Amniotic stem cell (primary cell): Measurements from ENCODE around the gene ST6GALNAC6.
A peak's percentile ranks its signal among the peaks of the same experiment; 100 is the strongest.
"Not testable (repeated sequence)": the region's sequence is repeated elsewhere in the genome, so short reads cannot be mapped to it uniquely, and the experiment has no call there.

Experiments
- DNase-seq: peaks from one replicate; lab custom pipeline; 2025; lab: John Stamatoyannopoulos, UW

Gene ST6GALNAC6

DNA sequence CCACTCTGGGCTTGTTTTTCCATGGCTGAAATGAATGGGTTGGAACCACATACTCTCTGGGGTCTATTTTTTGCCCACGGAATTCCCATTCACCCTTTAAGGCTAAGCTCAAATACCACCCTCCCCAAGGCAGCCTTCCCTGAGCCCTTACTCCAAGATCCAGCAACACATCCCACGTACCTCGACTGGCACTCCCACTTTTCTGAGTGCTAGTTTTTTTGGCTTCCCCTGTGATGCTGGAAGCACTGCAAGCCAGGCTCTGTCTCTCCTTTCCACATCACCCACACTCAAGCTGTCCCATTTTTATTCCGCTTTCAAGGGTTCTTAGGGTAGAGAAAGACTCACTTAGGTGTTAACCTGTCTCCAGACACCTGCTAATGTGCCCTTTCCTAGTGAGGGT, 6.0 kb downstream of the ST6GALNAC6 start:
- DNase-seq = no peak

DNA sequence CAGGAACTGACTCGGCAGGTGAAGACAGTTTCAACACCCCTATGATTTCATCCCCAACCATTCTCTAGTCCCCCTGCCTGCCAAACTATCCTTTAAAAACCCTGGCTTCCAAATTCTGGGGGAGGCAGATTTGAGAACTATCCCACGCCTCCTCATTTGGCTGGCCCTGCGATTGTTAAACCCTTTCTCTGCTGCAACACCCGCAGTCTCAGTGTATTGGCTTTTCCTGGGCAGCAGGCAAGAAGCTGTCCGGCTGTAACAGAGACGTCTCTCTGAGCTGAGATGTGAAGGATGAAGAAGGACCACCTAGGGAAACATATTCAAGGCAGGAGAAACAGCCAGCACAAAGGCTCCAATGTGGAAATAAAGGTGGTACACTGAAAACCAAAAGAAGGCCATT, 6.6 kb downstream of the ST6GALNAC6 start:
- no peak for DNase-seq

DNA sequence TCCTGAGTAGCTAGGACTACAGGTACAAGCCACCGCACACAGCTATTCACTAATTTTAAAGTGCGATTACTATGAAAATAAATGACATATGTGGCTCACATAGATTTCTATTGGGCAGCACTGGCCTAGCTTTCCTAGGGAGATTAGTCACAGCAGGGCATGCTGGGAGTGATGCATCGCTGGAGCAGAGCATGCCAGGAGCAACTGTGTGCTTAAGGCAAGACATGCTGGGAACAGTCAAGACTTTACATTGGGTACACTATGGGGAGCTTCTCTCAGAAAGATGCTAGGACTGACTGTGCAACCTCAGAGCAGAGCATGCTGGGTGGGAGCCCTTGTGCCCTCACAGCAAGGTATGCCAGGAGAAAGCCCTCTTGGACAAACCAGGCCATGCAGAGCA, 9.3 kb downstream of the ST6GALNAC6 start:
- DNase-seq = no peak

DNA sequence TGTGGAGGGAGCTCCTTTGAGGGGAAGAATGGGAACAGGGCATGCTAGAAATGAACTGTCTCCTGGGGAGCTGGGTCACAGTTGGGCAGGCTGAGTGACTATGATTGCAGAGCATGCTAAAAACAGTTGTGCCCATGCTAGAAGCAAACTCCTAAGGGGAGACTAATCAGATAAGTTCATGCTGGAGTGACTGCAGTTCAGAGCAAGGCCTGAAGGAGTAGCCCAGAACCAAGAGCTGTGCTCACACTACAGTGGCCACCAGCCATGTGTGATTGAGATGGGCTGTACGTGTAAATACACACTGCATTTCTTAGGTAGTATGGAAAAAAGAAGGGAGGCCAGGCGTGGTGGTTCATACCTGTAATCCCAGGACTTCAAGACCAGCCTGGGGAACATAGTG, 11.6 kb downstream of the ST6GALNAC6 start:
- no peak for DNase-seq

DNA sequence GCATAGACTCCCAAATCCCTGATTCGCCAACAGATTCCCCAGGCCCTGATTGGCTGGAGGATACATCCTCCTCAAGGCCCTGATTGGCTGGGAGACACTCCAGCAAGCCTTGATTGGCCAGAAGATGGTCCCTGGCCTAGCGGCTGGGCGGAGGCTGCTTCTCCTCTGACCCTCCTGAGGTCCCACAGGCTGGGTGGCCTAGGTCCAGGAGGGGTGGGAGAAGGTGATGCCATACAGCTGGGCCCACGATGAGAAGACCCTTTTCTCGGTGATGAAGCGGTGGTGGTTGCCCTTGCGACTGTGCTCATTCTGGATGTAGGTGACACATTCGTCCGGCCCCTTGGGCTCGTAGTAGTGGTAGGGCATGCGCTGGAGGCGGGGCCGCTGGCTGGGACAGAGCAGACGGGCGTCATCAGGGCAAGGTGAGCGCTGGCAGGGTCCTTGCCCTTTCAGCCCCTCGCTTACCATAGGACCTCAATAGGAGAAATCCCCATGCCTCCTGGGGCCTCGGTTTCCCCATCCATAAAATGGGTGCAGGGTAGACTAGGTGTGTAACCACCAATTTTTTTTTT, 12.9 kb downstream of the ST6GALNAC6 start:
- DNase-seq = no peak

DNA sequence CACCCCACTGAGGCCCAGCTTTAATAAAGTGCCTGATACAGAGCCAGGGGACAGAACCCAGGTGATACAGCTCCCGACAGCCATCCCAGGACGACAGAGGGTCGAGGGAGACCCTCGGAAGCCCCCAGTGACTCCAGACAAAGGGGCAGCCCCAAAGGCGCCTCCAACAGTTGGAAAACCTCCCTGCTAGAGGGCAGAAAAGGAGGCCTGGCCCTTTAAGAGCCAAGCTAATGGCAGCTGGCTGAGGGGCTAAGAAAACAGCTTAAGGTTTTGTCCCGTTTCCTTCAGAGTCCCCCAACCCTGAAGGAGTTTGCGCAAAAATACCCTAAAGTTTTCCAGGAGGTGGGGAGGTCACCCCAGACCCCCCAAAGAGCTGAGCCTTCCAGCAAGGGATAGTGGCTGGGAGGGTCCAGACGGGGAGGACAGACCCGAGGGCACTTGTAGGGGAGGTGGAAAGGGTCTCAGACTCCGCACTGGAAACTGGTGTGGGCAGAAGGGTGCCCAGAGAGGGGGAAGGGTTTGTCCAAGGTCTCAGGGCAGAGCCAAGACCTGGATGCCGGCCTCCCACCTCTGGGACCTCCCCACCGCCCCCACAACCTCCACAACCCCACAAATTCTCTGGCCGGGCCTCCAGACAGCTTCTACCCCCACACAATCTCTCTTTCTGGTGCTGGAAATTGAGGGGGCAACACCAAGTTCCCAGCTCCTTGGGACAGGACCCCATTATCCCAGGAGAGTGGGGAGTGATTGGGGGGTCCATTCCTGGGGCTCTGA, 13.7 kb downstream of the ST6GALNAC6 start:
- DNase-seq = no peak

DNA sequence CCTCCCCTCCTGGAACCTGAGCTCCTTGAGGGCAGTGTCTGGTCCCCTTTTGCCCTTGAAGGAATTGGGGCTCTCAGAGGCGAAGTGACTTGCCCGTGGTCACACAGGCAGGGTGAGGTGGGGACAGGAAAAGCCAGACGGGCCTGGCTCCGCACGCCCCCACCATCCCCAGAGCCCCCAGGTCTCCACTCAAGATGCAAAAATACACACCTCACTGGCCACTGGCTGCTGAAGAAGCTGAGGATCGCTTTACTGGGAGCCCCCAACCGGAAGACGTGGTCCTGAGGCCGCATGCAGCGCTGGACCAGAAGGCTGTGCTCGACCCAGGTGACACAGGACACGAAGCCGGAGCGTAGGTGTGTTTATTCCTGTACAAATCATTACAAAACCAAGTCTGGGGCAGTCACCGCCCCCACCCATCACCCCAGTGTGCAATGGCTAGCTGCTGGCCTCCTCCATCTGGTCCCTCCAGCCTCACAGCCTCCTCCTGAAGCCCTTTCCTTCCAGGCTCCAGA, 14.4 kb downstream of the ST6GALNAC6 start:
- DNase-seq = no peak

DNA sequence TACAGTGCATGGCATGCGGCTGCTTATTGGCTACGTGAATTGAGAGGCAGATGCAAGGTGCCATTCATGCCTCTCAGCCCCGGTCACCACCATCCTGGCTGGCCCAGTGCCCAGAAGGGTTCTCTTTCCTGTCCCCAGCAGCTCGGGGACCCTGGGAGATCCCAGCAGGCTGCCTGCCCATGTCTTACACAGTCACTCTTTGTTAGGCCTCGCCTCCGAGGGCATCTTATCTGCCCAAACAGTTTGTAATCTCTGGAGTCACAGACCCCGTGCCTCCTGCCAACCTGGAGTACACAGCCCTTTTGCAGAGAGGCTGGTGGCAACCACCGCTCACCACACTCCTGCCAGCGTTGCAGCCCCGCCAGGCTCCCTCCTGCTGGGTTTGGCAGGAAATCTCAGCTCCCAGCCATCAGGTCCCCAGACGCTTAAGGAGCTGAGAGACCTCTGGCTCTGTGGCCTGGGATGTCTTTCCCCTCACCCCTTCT, 14.9 kb downstream of the ST6GALNAC6 start:
- no peak for DNase-seq

DNA sequence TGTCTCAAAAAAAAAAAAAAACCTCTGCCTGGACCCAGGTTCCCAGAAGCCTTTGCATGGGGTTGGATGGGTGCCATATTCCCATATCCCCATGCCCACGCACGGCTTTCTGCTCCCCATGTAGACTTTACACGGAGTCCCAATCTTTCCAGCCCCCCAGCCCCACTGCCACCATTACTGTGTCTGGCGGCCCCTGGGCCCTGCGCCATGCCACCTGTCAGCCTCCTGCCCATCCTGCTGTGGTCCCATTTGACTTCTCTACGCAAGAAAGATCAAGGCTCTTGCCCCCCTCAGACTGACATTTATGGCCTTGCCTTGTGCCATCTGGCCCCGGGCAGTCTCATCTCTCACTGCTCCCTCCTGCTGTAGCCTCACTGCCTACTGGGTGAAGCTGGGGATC, 15.4 kb downstream of the ST6GALNAC6 start:
- no peak for DNase-seq

DNA sequence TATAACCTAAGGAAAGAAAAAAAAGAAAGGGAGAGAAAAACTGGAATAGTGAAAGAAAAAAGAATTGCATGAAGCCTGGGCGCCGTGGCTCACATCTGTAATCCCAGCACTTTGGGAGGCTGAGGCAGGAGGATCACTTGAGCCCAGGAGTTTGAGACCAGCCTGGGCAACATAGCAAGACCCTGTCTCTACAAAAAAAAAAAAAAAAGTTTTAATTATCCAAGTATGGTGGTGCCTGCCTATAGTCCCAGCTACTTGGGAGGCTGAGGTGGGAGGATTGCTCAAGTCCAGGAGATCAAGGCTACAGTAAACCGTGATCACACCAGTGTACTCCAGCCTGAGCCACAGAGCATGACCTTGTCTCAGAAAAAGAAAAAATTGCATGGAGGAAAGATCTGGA, 17.7 kb downstream of the ST6GALNAC6 start:
- DNase-seq = not testable (repeated sequence)

DNA sequence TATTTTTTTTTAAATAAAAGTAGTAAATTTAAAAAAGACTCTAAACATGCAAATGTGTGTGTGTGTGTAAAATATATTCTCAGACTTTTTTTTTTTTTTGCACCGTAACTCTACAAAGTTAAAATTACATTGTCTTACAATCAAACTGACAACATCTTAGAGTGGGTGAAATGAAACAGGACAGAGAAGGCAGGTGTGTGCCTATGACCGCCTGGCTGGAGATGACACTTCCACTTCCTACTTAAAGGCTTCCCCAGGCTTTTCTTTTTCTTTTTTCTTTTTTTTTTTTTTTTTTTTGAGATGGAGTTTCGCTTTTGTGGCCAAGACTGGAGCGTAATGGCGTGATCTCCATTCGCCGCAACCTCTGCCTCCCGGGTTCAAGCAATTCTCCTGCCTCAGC, 19.3 kb downstream of the ST6GALNAC6 start:
- DNase-seq = no peak

DNA sequence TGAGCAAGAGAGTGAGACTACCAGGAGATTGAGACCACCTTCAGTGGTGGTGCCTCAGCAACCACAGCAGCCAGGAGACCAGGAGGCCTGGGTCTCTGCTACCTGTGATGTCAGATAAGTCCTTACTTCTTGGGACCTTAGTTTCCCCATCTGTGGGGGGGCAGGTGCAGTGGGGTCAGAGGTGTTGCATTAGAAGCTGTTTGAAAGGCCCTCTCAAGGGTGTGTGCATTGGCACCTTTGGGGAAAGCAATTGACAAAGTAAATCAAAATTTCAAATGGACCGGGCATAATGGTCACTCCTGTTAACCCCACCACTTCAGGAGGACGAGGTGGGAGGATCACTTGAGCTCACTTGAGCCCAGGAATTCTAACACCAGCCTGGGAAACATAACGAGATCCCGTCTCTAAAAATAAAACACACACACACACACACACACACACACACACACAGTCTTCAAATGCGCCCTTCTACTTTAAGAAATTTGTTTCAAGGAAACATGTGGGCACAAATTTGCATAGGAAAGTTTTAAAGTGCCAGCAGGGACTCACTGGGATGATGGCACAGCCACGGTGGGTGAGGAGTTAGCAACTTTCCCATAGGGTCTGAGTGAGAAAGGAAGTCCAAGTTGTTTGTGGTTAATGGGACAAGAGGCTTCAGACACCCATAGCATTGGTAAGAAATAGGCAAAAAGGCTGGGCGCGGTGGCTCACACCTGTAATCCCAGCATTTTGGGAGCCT, 20.6 kb downstream of the ST6GALNAC6 start:
- DNase-seq = no peak

DNA sequence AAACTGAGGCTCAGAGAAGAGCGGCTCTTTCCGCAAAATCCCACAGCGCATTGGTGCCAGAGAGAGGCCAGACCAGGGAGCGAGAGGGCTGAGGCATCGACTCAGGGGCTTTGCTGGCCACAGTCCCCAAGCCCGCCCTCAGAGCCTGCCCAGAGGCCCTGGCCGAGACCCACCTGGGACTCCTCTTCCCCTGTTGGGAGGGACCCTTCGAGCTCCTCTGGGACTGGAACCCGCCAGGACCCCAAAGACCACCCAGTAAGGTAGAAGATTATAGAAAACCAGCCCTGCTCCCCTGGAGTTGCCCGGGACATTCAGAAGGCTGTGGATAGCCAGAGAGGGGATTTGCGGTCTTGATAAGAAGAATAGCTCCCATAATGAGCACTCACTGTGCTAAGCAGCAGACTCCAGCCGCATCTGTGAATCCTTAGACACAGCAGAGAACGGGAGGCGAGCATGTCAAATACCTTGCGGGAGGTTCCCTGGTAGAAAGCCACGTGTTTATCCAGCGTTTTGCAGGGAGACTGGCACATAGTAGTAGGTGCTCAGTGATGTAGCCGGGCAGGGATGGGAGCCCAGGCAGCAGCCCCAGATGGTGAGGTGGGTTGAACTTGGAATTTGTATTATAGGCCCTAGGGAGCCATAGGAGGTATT, 21.3 kb downstream of the ST6GALNAC6 start:
- no peak for DNase-seq

DNA sequence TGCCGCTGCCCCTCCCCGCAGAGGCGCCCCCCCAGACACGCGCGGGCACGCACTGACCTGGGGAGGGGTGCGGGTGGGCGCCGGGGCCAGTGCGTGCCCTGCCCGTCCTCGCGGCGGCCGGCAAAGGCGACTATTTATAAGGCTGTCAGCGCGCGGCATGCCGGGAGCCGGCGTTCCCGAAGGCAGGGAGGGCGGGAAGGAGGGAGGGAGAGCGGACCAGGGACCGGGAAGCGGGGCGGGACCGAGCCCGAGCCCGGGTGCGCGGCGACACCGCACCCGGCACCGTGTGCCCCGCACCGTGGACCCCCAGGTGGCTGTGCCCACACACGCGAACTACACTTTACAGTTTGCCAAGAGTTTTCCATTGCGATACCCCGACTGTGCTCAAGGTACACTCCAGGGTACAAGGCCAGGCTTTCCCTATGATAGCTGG, 21.8 kb downstream of the ST6GALNAC6 start, which contains the start of gene AK1:
TSS of gene AK1 (minus strand) at position 110 of the 433 bp plus-strand sequence. CDS start 3,058 bp downstream, outside the sequence.
- DNase-seq = peak; percentile 39

DNA sequence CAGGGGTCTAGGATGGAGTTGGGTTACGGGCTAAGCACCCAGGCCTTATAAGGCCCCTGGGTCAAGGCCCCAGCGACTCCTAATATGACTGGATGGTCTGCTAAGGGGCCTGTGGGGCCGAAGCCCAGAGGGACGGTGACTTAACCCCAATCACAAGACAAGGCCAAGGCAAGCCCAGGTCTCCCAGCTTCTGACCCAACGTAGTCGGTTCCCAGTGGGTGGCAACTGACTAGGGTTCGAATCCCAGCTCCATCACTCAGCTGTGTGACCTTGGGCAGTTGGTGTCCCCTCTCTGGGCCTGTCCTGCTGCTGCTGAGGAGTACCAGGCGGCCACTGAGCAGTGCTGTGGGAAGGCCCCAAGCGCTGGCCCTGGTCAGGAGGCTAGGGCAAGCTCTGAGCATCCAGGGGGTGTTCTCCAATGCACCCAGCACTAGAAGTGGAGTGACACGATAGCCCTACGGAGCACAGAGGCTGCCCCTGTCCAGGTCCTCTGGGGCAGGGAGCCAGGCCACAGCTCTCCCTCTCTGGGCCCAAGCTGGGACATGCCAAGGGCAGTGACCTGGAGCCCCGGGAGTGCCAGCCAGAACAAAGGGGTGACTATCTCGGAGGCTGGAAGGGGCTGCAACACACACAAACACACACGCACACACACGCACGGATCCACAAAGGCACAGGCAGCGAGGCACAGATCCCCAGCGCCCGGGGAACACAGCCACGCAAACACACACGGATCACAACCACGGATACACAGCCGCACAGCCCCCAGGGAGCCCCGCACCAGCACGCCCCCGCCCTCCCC, 22.4 kb downstream of the ST6GALNAC6 start:
- no peak for DNase-seq

DNA sequence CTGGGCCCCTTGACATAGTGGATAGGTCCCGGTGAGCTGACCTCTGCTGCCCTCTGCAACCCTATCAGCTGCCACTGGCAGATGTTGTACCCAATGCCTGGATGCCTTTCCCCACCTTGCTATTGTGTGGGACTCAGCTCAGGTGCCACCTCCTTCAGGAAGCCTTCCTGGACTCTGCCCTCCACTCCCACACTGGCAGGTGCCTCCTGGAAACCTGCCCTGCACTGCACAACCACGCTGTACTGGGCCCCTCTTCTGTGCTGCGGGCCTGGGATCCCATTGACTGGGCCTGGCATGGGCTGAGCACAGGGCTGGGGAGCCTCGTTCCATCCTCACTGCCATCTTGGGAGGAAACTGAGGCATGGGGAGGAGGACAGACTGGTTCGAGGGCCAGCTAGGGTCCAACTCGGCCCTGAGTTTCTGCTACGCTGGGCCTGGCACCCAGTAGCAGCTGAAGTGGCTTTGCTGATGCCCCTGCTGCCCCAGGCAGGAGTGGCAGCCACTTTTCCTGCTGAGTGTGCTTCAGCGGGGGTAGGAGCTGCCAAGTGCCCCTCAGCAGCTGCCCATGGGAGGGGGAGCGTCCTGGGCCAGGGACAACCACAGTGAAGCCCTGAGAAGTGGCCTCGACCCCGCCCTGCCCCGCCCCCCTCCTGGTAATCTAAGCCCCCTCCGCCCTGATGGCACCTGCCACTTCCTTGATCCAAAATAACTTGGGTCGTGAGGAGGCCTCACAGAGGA, 23.2 kb downstream of the ST6GALNAC6 start:
- DNase-seq = no peak

DNA sequence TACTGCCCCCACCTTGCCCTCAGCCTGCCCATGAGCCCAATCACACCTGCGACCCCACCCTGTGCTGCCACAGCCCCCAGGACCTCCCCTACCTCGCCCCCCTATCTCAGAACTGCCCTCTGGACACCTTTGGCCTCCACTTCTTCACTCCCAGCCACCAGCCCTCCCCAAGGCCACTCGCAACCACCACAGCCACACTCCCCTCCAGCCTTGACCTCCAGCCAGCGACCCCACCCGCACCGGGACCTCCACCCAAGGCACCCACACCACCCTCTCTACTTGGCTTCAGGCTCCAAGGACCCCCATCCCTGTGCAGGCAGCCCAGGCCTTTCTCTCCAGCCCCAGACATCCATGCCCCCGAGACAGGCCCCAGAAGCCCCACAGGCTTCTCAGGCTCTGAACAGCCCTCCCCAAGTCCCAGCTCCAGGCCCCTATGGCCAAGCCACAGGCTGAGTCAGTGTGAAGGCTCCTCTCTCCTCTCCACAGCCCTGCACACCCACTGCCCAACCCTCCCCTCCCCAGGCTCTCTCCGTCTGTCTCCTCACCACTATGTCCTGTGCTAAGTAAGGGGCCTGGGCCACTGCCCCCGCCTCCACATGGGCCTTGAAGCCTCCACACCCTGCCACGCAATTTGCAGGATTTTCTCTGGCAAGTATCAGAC, 24.0 kb downstream of the ST6GALNAC6 start:
- no peak for DNase-seq

DNA sequence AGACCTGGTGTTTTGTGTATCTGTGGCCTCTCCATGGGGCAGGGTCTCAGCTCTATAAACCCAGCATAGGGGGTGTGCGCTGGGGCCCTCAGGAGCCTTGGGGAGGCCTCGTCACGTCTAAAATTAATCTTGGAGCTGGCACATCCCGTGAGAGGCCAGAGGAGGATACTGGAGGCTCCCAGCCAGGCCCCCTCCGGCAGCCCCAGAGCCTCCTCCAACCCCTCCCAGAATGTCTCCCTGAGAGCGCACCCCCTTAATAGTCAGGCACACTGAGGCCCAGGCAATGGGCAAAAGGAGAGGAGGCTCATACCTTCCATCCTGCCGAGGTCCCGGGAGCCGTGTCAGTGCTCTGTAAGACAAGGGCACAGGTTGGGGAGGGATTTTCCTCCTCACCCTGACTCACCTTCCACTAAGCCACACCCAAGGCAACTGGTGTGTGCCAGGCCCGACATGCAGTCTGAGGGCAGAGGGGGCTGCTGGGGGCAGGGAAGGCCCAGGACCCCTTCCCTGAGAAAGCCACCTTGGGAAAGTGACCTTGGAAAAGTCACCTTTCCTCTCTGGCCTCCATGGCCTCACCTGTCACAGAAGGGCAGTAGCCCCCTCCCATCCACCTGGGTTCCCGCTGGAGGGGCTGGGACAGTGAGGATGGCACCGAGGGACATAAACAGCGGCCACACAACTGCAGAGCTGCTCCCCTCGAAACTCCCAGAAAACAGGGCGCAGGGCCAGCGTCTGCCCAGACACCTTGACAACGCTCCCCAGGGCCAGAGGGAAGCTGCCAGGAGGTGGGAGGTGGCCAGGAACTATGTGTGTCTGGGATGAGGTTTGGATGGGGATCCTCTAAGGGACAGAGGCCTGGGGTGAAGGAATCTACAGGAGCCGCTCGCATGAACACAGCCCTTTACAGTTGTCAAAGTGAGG, 24.8 kb downstream of the ST6GALNAC6 start:
- DNase-seq = no peak

DNA sequence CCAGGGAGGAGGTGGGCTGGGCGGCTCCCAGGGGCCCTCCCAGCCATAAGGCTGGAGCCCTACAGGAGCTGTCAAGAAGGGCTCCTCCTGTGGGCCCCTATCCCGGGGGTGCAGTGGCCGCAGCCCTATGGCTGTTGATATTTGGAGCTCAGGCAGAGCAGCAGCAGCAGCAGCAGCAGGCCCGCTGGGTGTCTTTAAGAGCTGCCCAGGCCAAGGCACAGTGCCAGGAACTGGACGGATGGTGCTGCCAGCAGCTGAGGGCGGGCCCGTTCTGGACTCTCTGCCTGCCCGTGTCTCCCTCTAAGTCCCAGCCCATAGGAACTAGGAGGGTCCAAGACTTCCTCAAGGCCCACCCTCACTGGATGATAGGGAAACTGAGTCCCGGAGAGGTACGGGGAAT, 25.5 kb downstream of the ST6GALNAC6 start:
- DNase-seq = no peak
